Measurements from ENCODE around the gene EDNRA.

Gene EDNRA

GRCh38 chr4:147542229-147542990 lies 61.5 kb downstream of the EDNRA start:
- DNase-seq, result no peak

DNA sequence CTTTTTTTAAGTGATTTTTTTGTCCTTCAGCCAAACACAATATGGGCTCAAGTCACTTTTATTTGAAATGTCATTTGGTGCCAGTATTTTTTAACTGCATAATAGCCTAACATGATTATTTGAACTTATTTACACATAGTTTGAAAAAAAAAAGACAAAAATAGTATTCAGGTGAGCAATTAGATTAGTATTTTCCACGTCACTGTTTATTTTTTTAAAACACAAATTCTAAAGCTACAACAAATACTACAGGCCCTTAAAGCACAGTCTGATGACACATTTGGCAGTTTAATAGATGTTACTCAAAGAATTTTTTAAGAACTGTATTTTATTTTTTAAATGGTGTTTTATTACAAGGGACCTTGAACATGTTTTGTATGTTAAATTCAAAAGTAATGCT lies 62.1 kb downstream of the EDNRA start:
- DNase-seq, result no peak

DNA sequence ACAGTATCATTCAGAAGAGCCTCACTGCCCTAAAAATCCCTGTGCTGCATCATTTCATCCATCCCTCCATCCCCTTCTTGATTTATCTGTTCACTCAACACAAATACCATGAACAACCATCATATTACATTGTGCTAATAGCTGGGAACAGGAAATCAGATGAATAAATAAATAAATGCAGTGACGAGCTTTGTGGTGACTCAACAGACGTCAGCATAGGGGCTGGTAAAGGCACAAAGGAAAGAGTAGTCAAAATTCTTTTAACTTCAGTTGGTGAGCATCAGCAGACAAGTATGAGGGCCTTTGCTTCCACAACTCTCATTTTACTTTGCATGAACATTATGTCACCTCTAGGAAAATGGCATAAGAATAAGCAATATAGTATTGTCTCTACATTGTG lies 65.5 kb downstream of the EDNRA start:
- no peak for DNase-seq

DNA sequence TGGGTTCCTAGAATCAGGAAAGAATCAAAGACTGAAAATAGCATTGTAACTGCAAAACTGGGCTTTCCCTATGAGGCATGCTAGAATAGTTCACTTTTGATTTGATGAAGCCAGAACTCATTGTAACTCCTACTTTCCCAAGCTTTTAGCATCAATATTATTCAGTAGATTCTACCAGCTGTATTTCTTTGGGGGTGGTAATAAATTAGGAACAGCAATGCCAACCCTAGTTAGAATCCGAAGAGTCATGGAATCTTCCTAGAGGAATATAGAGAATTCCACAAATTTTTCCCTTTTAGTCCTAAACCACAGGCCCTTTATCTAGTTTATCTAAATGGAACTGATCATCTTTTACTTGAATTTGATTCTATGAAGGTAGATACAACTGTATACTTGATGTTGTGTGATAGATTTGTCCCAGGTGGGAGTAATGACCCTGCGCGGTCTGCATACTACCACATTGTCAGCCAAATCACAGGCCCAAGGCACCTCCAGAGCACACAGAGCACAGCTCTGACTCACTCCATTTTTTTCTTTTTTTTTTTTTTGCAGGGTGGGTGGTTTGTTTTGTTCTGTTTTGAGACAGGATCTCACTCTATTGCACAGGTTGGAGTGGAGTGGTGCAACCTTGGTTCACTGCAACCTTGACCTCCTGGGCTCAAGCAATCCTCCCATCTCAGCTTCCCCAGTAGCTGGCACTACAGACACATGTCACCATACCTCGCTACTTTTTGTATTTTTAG lies 66.6 kb downstream of the EDNRA start:
- DNase-seq, result no peak

- DNase-seq, result no peak
Measured at GRCh38 chr4:147548256-147548655, 67.4 kb downstream of the EDNRA start.

DNA sequence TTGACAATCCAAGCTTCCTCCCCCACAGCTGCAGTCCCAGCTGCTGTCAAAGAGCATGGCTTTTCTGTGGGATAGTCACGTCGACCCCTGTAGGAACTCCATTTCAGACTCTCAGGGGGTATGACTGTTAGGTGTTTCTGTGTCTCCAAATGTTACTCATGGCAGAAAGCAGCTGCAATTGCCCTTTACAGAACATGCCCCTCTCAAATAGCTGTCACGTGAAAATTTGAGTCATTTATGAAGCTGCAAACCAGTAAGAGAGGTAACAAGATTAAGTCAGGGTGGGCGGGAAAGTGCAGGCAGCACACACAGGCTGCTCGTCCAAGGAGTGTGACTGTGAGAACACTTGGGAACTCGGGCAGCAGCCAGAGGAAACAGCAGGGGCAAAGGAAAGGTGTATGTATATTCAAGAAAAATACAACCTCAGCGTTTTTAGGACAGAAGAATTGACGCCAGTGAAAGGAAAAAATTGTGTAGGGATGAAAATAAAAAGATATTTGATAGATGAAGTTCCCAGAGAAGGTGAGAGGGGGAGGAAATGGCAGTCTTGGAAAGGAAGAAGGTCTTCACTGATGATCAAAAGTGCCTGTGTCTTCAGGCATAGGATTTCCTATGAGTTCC lies 69.8 kb downstream of the EDNRA start:
- no peak for DNase-seq

GRCh38 chr4:147560625-147561024 lies 79.7 kb downstream of the EDNRA start:
- DNase-seq, result no peak

DNA sequence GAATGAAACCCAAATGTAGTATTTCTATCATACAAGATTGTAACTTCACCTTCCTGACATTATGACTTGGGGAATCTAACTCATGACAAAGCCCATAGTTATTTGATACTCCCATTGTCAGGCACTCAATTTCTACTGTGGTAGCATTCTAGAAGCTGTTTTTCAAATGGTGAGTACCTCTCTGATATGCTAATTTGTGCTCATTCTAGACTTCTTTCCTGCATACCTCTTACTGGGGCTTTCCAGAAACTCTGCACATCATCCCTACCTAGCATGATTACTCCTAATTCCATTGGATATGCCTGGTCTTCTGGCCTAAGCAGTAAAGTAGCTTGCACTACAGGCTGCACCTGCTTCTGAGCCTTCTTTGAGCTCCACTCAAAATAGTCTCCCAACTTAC lies 85.9 kb downstream of the EDNRA start:
- DNase-seq, result no peak

DNA sequence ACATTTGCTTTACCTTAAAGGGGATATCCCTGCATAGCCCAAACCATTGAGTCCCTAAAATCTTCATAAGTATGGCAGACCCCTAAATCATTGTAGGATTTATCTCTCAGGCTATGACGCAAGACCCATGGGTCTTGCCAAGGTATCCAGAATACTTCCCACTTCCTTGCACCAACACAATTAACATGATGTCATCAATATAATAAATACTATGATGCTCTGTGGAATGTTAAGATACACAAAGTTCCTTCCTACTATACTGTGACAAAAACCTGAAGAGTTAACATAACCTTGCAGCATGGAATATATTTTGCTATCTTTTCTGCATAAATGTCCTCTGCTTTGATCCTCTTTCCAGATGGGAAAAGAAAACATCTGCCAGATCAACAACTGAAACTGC lies 86.4 kb downstream of the EDNRA start:
- no peak for DNase-seq

GRCh38 chr4:147570616-147571015 lies 89.7 kb downstream of the EDNRA start:
- DNase-seq, result no peak

- DNase-seq, result no peak
Measured at GRCh38 chr4:147571036-147571770, 90.3 kb downstream of the EDNRA start.

DNA sequence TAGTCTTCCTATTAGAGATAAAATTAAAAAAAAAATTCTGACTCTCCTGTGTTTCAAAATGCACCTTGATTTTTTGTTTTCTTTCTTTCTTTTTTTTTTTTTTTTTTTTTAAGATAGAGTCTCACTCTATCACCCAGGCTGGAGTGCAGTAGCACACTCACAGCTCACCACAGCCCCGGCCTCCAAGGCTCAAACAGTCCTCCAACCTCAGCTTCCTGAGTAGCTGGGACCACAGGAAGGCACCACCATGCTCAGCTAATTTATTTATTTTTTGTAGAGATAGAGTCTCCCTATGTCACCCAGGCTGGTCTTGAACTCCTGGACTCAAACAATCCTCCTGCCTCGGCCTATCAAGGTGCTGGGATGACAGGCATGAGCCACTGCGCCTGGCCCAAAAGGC lies 95.2 kb downstream of the EDNRA start:
- DNase-seq, result no peak

GRCh38 chr4:147578051-147578476 lies 97.2 kb downstream of the EDNRA start:
- no peak for DNase-seq

GRCh38 chr4:147578593-147578992 lies 97.7 kb downstream of the EDNRA start:
- DNase-seq, result no peak

- DNase-seq, result no peak
Measured at GRCh38 chr4:147580396-147580795, 99.5 kb downstream of the EDNRA start.

- DNase-seq, result no peak
Measured at GRCh38 chr4:147581606-147582350, 100.9 kb downstream of the EDNRA start.

- no peak for DNase-seq
Measured at GRCh38 chr4:147582386-147583060, 101.6 kb downstream of the EDNRA start.

DNA sequence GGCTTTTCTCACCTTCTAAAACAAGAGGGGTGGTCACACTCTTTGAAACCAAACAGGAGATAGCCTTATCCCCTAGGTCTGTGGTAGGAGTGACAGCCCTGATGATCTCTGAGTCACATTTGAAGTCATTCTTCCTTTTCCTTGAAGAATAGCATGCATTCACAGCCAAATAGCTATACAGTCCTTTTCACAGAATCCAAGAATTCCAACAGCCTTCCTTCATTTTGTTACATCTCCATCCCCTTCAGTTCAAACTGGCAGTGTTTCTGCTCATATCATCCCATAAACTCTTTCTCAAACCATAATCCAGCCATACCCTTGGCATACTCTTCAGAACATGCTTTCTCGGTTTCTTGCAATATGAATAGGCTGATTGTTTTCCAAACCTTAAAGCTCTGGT lies 103.0 kb downstream of the EDNRA start:
- DNase-seq, result no peak

DNA sequence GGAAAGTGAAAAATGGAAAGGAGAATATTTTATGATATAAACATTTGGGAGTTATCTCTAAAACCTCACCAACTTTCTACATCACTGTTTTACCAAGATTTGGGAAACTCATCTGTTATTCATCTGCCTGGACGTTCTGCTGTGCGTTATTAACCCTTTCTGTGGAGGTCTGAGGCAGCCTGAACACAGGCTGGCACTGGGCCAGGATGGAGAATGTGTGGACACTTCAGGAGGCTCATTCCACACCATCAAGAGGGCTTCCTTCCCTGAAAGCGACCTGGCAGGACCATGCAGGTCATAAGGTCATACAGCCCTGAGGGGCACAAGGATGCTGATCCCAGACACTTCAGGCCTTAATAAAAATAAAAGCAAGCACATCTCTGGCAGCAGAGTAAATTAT lies 105.1 kb downstream of the EDNRA start:
- no peak for DNase-seq

- no peak for DNase-seq
Measured at GRCh38 chr4:147586637-147587036, 105.7 kb downstream of the EDNRA start.

- DNase-seq, result no peak
Measured at GRCh38 chr4:147587041-147587440, 106.1 kb downstream of the EDNRA start.

DNA sequence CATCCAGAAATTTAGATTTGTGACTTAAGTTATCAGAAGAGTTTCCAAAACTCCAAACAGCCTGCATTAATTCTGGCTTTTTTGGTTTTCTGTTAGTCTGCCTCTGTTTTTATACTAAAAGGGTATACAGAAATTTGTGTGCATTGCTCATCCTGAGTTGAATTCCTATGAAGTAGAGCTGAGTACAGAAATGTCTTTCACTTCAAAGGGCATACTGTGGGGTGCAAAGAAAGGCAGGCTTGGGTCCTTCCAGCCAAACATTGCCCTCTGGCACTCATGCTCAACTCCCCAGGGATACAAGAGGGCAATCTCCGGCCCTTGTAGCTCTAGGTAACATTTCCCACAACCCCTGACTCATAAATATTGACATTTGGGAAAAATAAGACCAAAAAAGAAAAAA lies 108.7 kb downstream of the EDNRA start:
- no peak for DNase-seq

Data from NCI-H2107 (cell line).